Neural cell (in vitro differentiated cells): ENCODE results near the gene C2orf42. TPM values are rescaled to one million over a fixed set of nuclear protein-coding genes. Genes with fewer than 3 reads are reported as not detected.

Experiments used
- H2AFZ ChIP-seq: fragments of 200-600, 300-800 bp; sonication (generic), shearing (Covaris generic); 2 replicates; pipeline ENCODE4 v1.6.0; 2014; ENCODE audit warnings: low read depth, mild to moderate bottlenecking, antibody characterized with exemption, low read length, moderate library complexity
- H3F3A ChIP-seq: fragments of 200-600 bp; shearing (Covaris generic); 2 replicates; pipeline ENCODE4 v1.6.1; 2016; ENCODE audit warnings: mild to moderate bottlenecking, moderate library complexity, mixed read lengths, antibody characterized with exemption, low read length; ENCODE audit not compliant: insufficient read depth, poor library complexity, severe bottlenecking
- H3K27ac ChIP-seq: fragments of 200-600, 300-800 bp; sonication (generic), shearing (Covaris generic); 2 replicates; pipeline ENCODE4 v1.5.1; 2014; ENCODE audit warnings: mild to moderate bottlenecking, low read length, moderate library complexity
- H3K27me3 ChIP-seq: fragments of 300-800, 200-600 bp; sonication (generic), shearing (Covaris generic); 2 replicates; pipeline ENCODE4 v1.6.0; 2014; ENCODE audit warnings: mild to moderate bottlenecking, low read depth, low read length, moderate library complexity; ENCODE audit not compliant: insufficient read depth
- H3K36me3 ChIP-seq: fragments of 300-800, 200-600 bp; sonication (generic), shearing (Covaris generic); 2 replicates; pipeline ENCODE4 v1.5.1; 2014; ENCODE audit warnings: mild to moderate bottlenecking, antibody characterized with exemption, low read length, moderate library complexity; ENCODE audit not compliant: insufficient read depth
- H3K4me2 ChIP-seq: fragments of 300-800, 200-600 bp; sonication (generic), shearing (Covaris generic); 2 replicates; pipeline ENCODE4 v1.6.0; 2014; ENCODE audit warnings: mild to moderate bottlenecking, low read length
- H3K4me3 ChIP-seq: fragments of 300-800, 200-600 bp; sonication (generic), shearing (Covaris generic); 2 replicates; pipeline ENCODE4 v1.5.1; 2014; ENCODE audit warnings: mild to moderate bottlenecking, low read length, moderate library complexity
- H3K79me2 ChIP-seq: fragments of 200-600 bp; shearing (Covaris generic); replicated peaks from 2 replicates; pipeline ENCODE4 v1.6.0; 2014; ENCODE audit warnings: mild to moderate bottlenecking, low read length, moderate library complexity; ENCODE audit not compliant: insufficient read depth
- H3K9ac ChIP-seq: fragments of 300-800, 200-600 bp; sonication (generic), shearing (Covaris generic); 2 replicates; pipeline ENCODE4 v1.6.1; 2016; ENCODE audit warnings: mild to moderate bottlenecking, low read length, mixed read lengths
- H3K9me2 ChIP-seq: fragments of 200-600 bp; shearing (Covaris generic); 2 replicates; pipeline ENCODE4 v1.6.1; 2016; ENCODE audit warnings: mild to moderate bottlenecking, low read length, mixed read lengths; ENCODE audit not compliant: insufficient read depth
- H3K9me3 ChIP-seq: fragments of 200-600, 300-800 bp; sonication (generic), shearing (Covaris generic); 2 replicates; pipeline ENCODE4 v1.6.1; 2016; ENCODE audit warnings: mild to moderate bottlenecking, mixed run types, low read length, moderate library complexity, mixed read lengths
- H4K20me1 ChIP-seq: fragments of 200-600 bp; shearing (Covaris generic); 2 replicates; pipeline ENCODE4 v1.6.1; 2016; ENCODE audit warnings: mild to moderate bottlenecking, mixed run types; ENCODE audit not compliant: insufficient read depth
- EP300 ChIP-seq: fragments of 450-650 bp; conservative IDR thresholded peaks from 2 replicates; pipeline ENCODE4 v1.6.1; 2014; ENCODE audit warnings: antibody characterized with exemption, mild to moderate bottlenecking, moderate library complexity; ENCODE audit not compliant: poor library complexity, severe bottlenecking
- EZH2 ChIP-seq: fragments of 200-600, 300-800 bp; shearing (Covaris generic), sonication (generic); IDR thresholded peaks from 2 replicates; pipeline ENCODE4 v1.6.1; 2014; ENCODE audit warnings: antibody characterized with exemption, low read length, borderline replicate concordance, mild to moderate bottlenecking; ENCODE audit not compliant: insufficient read depth, poor library complexity, severe bottlenecking
- MXI1 ChIP-seq: fragments of 450-650 bp; conservative IDR thresholded peaks from 2 replicates; pipeline ENCODE4 v1.6.1; 2014; ENCODE audit warnings: antibody characterized with exemption, mild to moderate bottlenecking; ENCODE audit not compliant: poor library complexity, severe bottlenecking
- POLR2AphosphoS5 ChIP-seq: IDR thresholded peaks from 2 replicates; pipeline ENCODE4 v1.6.1; 2012
- RAD21 ChIP-seq: fragments of 450-650 bp; conservative IDR thresholded peaks from 2 replicates; pipeline ENCODE4 v1.6.1; 2014; ENCODE audit warnings: antibody characterized with exemption, mild to moderate bottlenecking, moderate library complexity
- SMC3 ChIP-seq: fragments of 450-650 bp; conservative IDR thresholded peaks from 2 replicates; pipeline ENCODE4 v1.6.1; 2014; ENCODE audit warnings: antibody characterized with exemption, mild to moderate bottlenecking, moderate library complexity; ENCODE audit not compliant: poor library complexity
- TAF1 ChIP-seq: IDR thresholded peaks from 2 replicates; pipeline ENCODE4 v1.6.1; 2012; ENCODE audit warnings: low read depth
- polyA plus RNA-seq: library from polyadenylated mRNA; depleted of rRNA; stranded (reverse); fragments of >200 nt; gene quantifications from 2 replicates; pipeline ENCODE4 v1.2.3, GENCODE V29; 2014
- TF ChIP-seq, protein P1 (sequence below): fragments of 450-650 bp; IDR thresholded peaks from 2 replicates; pipeline ENCODE4 v1.5.1; 2014; ENCODE audit warnings: antibody characterized with exemption, mild to moderate bottlenecking, moderate library complexity; ENCODE audit not compliant: poor library complexity, severe bottlenecking
- TF ChIP-seq, protein P2 (sequence below): IDR thresholded peaks from 2 replicates; pipeline ENCODE4 v1.6.1; 2012; ENCODE audit warnings: borderline replicate concordance

The C2orf42 gene
- polyA plus RNA-seq, 1 donor from 2014 or later = 14.4 TPM

DNA sequence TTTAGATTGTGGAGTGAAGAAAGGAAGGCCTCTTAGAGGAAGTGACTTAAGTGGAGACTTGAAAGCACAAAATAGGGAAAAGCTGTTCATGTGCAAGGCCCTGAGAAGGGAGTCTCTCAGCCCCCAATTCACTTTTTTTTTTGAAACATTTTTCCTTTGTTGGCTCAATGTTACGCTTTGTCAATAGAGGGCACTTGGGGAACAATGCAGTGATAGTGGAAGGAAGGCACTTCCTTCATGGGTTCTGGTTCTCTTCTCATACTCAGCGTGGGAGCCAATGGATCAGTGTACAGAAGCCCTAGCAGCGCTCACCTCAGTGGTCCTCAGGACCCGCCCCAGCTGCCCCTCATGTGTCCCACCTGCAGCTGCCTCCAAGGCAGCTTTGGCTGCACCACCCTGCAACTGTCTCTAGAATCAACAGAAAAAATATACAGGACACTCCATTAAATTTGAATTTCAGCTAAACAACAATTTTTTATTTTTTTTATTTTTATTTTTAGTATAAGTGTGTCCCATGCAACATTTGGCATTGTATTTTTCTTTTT, 8.6 kb upstream of the C2orf42 start:
- TF ChIP-seq, protein P1, sequence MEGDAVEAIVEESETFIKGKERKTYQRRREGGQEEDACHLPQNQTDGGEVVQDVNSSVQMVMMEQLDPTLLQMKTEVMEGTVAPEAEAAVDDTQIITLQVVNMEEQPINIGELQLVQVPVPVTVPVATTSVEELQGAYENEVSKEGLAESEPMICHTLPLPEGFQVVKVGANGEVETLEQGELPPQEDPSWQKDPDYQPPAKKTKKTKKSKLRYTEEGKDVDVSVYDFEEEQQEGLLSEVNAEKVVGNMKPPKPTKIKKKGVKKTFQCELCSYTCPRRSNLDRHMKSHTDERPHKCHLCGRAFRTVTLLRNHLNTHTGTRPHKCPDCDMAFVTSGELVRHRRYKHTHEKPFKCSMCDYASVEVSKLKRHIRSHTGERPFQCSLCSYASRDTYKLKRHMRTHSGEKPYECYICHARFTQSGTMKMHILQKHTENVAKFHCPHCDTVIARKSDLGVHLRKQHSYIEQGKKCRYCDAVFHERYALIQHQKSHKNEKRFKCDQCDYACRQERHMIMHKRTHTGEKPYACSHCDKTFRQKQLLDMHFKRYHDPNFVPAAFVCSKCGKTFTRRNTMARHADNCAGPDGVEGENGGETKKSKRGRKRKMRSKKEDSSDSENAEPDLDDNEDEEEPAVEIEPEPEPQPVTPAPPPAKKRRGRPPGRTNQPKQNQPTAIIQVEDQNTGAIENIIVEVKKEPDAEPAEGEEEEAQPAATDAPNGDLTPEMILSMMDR = no peak
- no peak for TF ChIP-seq EZH2
- TF ChIP-seq EP300 = no peak
- no peak for TF ChIP-seq SMC3
- TF ChIP-seq POLR2AphosphoS5 = no peak
- TF ChIP-seq TAF1 = no peak
- TF ChIP-seq MXI1 = no peak
- TF ChIP-seq, protein P2, sequence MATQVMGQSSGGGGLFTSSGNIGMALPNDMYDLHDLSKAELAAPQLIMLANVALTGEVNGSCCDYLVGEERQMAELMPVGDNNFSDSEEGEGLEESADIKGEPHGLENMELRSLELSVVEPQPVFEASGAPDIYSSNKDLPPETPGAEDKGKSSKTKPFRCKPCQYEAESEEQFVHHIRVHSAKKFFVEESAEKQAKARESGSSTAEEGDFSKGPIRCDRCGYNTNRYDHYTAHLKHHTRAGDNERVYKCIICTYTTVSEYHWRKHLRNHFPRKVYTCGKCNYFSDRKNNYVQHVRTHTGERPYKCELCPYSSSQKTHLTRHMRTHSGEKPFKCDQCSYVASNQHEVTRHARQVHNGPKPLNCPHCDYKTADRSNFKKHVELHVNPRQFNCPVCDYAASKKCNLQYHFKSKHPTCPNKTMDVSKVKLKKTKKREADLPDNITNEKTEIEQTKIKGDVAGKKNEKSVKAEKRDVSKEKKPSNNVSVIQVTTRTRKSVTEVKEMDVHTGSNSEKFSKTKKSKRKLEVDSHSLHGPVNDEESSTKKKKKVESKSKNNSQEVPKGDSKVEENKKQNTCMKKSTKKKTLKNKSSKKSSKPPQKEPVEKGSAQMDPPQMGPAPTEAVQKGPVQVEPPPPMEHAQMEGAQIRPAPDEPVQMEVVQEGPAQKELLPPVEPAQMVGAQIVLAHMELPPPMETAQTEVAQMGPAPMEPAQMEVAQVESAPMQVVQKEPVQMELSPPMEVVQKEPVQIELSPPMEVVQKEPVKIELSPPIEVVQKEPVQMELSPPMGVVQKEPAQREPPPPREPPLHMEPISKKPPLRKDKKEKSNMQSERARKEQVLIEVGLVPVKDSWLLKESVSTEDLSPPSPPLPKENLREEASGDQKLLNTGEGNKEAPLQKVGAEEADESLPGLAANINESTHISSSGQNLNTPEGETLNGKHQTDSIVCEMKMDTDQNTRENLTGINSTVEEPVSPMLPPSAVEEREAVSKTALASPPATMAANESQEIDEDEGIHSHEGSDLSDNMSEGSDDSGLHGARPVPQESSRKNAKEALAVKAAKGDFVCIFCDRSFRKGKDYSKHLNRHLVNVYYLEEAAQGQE = no peak
- TF ChIP-seq RAD21 = no peak
- no peaks in the 10 kb centered on the region for H3F3A ChIP-seq
- H3K9me2 ChIP-seq = no peaks in the 10 kb centered on the region
- no peak overlapping the region for H3K4me3 ChIP-seq
- no peak overlapping the region for H3K27ac ChIP-seq
- H3K27me3 ChIP-seq = no peaks in the 10 kb centered on the region
- no peaks in the 10 kb centered on the region for H3K79me2 ChIP-seq
- H4K20me1 ChIP-seq = no peaks in the 10 kb centered on the region
- H2AFZ ChIP-seq = no peak overlapping the region
- H3K9ac ChIP-seq = no peak overlapping the region
- no peak overlapping the region for H3K4me2 ChIP-seq
- no peaks in the 10 kb centered on the region for H3K36me3 ChIP-seq
- no peaks in the 10 kb centered on the region for H3K9me3 ChIP-seq

GRCh38 chr2:70192516-70192915, 1.7 kb upstream of the C2orf42 start:
- H3K4me3 ChIP-seq = no peak overlapping the region
- TF ChIP-seq EP300 (no peak), POLR2AphosphoS5 (no peak), EZH2 (no peak), SMC3 (no peak), MXI1 (no peak), RAD21 (no peak), TAF1 (no peak)
- TF ChIP-seq, protein P2 = no peak
- TF ChIP-seq, protein P1 = no peak
- no peak overlapping the region for H3K4me2 ChIP-seq
- H4K20me1 ChIP-seq = no peaks in the 10 kb centered on the region
- H3K79me2 ChIP-seq = no peaks in the 10 kb centered on the region
- no peak overlapping the region for H3K27ac ChIP-seq
- no peaks in the 10 kb centered on the region for H3K9me2 ChIP-seq
- H3K9ac ChIP-seq = no peak overlapping the region
- no peaks in the 10 kb centered on the region for H3F3A ChIP-seq
- no peak overlapping the region for H2AFZ ChIP-seq
- H3K36me3 ChIP-seq = no peaks in the 10 kb centered on the region
- no peaks in the 10 kb centered on the region for H3K9me3 ChIP-seq
- no peaks in the 10 kb centered on the region for H3K27me3 ChIP-seq
